ENCODE data around the gene RSPO3. TPM values are rescaled to one million over a fixed set of nuclear protein-coding genes. Genes with fewer than 3 reads are reported as not detected.

Gene RSPO3
- total RNA-seq (2022) (not detected in 2 replicates), Bru-seq, nascent RNA (not detected), BruChase-seq, experiment 1, labeled RNA remaining after a 6-hour chase (not detected), BruChase-seq, experiment 2, labeled RNA remaining after a 2-hour chase (not detected)
- long read RNA-seq: 0 reads

- TF ChIP-seq CTCF (IDR thresholded peaks at IDR 0.05; ENCODE audit: unreplicated experiment): no peak
- DNase-seq (ENCODE audit: unreplicated experiment): peak; percentile 9
Observed at GRCh38 chr6:127118298-127119101, at the start of gene RSPO3. Gene RSPO3 (plus strand): TSS chr6:127118671. CDS start chr6:127119193, 522 bp downstream.

DNA sequence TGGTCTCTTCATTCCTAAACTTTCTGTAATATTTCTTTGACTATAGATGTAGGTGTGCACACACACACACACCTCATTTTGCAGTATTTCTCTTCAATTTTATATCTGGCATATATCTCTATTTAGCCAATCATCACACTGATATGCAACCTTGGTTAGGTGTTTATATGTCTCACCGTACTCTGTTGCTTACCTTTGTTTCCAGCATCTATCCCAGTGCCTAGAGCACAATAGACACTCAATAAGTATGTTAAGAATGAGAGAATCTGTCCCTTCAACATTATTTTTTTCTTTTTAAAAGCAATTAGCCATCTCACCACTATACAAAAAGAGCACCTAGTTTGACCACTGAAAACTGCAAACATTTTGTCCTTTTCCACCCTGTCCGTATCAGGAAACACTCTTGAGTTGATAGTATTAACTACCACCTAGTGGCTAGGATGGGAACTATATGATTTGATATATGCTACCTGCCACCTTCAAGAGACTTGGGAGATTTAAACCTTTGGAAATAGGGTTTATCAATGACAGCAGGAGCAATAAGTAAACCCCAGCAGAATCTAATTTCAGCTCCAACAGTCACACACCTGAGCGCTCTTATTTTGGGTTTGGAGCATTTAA is 48.7 kb upstream of the RSPO3 start:
- H3K4me1 Mint-ChIP-seq (ENCODE audit: insufficient read depth, unreplicated experiment): no peaks in the 10 kb centered on the region
- CTCF ChIA-PET: interaction anchor here (0.6 to 1.2 kb wide), 6 partner anchors 12 to 296 kb away, joined by 3 to 5 read pairs (median 3); no protein-coding TSS in a partner anchor
- intact Hi-C loops (cut with micrococcal nuclease): loop anchor here (1.0 kb wide), 2 partner anchors 265 to 1073 kb away; no protein-coding TSS in a partner anchor
- TF ChIP-seq CTCF (IDR thresholded peaks at IDR 0.05; ENCODE audit: unreplicated experiment): peak; percentile 48
- BruUV-seq (replicated peaks): no TSS peak
- POLR2A ChIA-PET: no interaction called here
- no peak overlapping the region for H3K27ac Mint-ChIP-seq (ENCODE audit: low read depth, unreplicated experiment)
- no peaks in the 10 kb centered on the region for H3K36me3 Mint-ChIP-seq (ENCODE audit: insufficient read depth, unreplicated experiment)
- peak; percentile 29 for DNase-seq (ENCODE audit: unreplicated experiment)
- peaks cover 21% of the 10 kb centered on the region for H3K27me3 Mint-ChIP-seq (ENCODE audit: insufficient read depth, unreplicated experiment)
- no peak overlapping the region for H3K4me3 Mint-ChIP-seq (ENCODE audit: unreplicated experiment)
- H3K9me3 Mint-ChIP-seq (ENCODE audit: unreplicated experiment): no peaks in the 10 kb centered on the region

More at GRCh38 chr6:127118298-127119101, at the start of gene RSPO3:
- Mint-ChIP-seq H3K9me3 (ENCODE audit: unreplicated experiment) (no peaks in the 10 kb centered on the region), H3K36me3 (ENCODE audit: insufficient read depth, unreplicated experiment) (no peaks in the 10 kb centered on the region), H3K27ac (ENCODE audit: low read depth, unreplicated experiment) (no peak within 1 kb of the TSS), H3K4me1 (ENCODE audit: insufficient read depth, unreplicated experiment) (peaks cover 4% of the 10 kb centered on the region), H3K4me3 (ENCODE audit: unreplicated experiment) (peak within 1 kb of the TSS; percentile 69), H3K27me3 (ENCODE audit: insufficient read depth, unreplicated experiment) (peaks cover 99% of the 10 kb centered on the region)
- no TSS peak for BruUV-seq (replicated peaks)
- CTCF ChIA-PET: no interaction called here
- intact Hi-C loops (cut with micrococcal nuclease): no loop called here
- POLR2A ChIA-PET: no interaction called here

- BruUV-seq (replicated peaks): no TSS peak
- intact Hi-C loops (cut with micrococcal nuclease): no loop called here
- Mint-ChIP-seq H3K4me1 (ENCODE audit: insufficient read depth, unreplicated experiment) (no peaks in the 10 kb centered on the region), H3K27ac (ENCODE audit: low read depth, unreplicated experiment) (no peak overlapping the region), H3K4me3 (ENCODE audit: unreplicated experiment) (no peak overlapping the region), H3K27me3 (ENCODE audit: insufficient read depth, unreplicated experiment) (peaks cover 44% of the 10 kb centered on the region), H3K9me3 (ENCODE audit: unreplicated experiment) (no peaks in the 10 kb centered on the region), H3K36me3 (ENCODE audit: insufficient read depth, unreplicated experiment) (no peaks in the 10 kb centered on the region)
- ChIA-PET POLR2A (no interaction called here), CTCF (interaction anchor here (0.8 kb wide), 1 partner anchor 17 kb away, joined by 3 read pairs; no protein-coding TSS in a partner anchor)
- TF ChIP-seq CTCF (IDR thresholded peaks at IDR 0.05; ENCODE audit: unreplicated experiment): no peak
- no peak for DNase-seq (ENCODE audit: unreplicated experiment)
Observed at GRCh38 chr6:127073222-127073621, 45.2 kb upstream of the RSPO3 start.

DNA sequence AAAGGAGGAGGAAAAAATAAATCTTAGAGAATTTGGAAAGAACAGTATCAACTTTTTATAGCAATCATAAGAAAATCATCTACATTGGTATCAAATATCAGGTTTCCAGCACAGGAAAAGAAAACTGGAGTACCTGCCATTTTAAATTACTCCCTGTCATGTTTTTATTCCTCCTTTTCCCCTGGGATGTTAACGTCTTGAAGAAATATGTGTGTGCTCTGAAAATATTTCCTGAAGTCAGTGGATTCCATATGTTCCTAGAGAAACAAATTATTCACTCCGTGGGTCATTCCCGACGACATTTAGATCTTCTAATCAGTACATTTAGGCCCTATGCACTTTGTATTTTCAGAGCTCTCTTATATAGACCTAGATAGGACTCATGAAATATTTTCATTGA is 42.0 kb upstream of the RSPO3 start:
- BruUV-seq (replicated peaks): no TSS peak
- Mint-ChIP-seq H3K4me3 (ENCODE audit: unreplicated experiment) (no peak overlapping the region), H3K4me1 (ENCODE audit: insufficient read depth, unreplicated experiment) (no peaks in the 10 kb centered on the region), H3K36me3 (ENCODE audit: insufficient read depth, unreplicated experiment) (no peaks in the 10 kb centered on the region), H3K9me3 (ENCODE audit: unreplicated experiment) (no peaks in the 10 kb centered on the region), H3K27me3 (ENCODE audit: insufficient read depth, unreplicated experiment) (peaks cover 73% of the 10 kb centered on the region), H3K27ac (ENCODE audit: low read depth, unreplicated experiment) (no peak overlapping the region)
- intact Hi-C loops (cut with micrococcal nuclease): no loop called here
- ChIA-PET POLR2A (no interaction called here), CTCF (interaction anchor here (0.7 kb wide), 1 partner anchor 463 kb away, joined by 3 read pairs; no protein-coding TSS in a partner anchor)
- DNase-seq (ENCODE audit: unreplicated experiment): no peak
- no peak for TF ChIP-seq CTCF (IDR thresholded peaks at IDR 0.05; ENCODE audit: unreplicated experiment)
